ENCODE data around the gene MGST2.

MGST2 gene

GRCh38 chr4:139643042-139643895 lies 22.4 kb upstream of the MGST2 start:
- no peak for DNase-seq (ENCODE audit: low read depth)

- no peak for DNase-seq (ENCODE audit: low read depth)
Measured at GRCh38 chr4:139645458-139645857, 20.2 kb upstream of the MGST2 start.

GRCh38 chr4:139647184-139647583 lies 18.4 kb upstream of the MGST2 start:
- DNase-seq (ENCODE audit: low read depth): no peak

GRCh38 chr4:139647952-139648351 lies 17.7 kb upstream of the MGST2 start:
- DNase-seq (ENCODE audit: low read depth): no peak

GRCh38 chr4:139651282-139652194 lies 14.1 kb upstream of the MGST2 start:
- peak; percentile 84 for DNase-seq (ENCODE audit: low read depth)

GRCh38 chr4:139654516-139654915 lies 11.1 kb upstream of the MGST2 start:
- no peak for DNase-seq (ENCODE audit: low read depth)

- DNase-seq (ENCODE audit: low read depth): no peak
Measured at GRCh38 chr4:139655116-139655515, 10.5 kb upstream of the MGST2 start.

GRCh38 chr4:139656614-139657486 lies 8.8 kb upstream of the MGST2 start:
- DNase-seq (ENCODE audit: low read depth): peak; percentile 59

- no peak for DNase-seq (ENCODE audit: low read depth)
Measured at GRCh38 chr4:139658185-139658584, 7.4 kb upstream of the MGST2 start.

GRCh38 chr4:139658586-139659382 lies 6.8 kb upstream of the MGST2 start:
- DNase-seq (ENCODE audit: low read depth): no peak

- DNase-seq (ENCODE audit: low read depth): no peak
Measured at GRCh38 chr4:139659735-139660424, 5.7 kb upstream of the MGST2 start.

GRCh38 chr4:139660568-139661043 lies 5.0 kb upstream of the MGST2 start:
- DNase-seq (ENCODE audit: low read depth): no peak

- DNase-seq (ENCODE audit: low read depth): no peak
Measured at GRCh38 chr4:139663561-139664138, 2.0 kb upstream of the MGST2 start.

- DNase-seq (ENCODE audit: low read depth): no peak
Measured at GRCh38 chr4:139664442-139664841, 1.2 kb upstream of the MGST2 start.

GRCh38 chr4:139665079-139665689 lies 435 bp upstream of the MGST2 start:
- DNase-seq (ENCODE audit: low read depth): no peak

- DNase-seq (ENCODE audit: low read depth): no peak
Measured at GRCh38 chr4:139666735-139667281, 1.2 kb downstream of the MGST2 start.

- no peak for DNase-seq (ENCODE audit: low read depth)
Measured at GRCh38 chr4:139668036-139668435, 2.4 kb downstream of the MGST2 start.

- no peak for DNase-seq (ENCODE audit: low read depth)
Measured at GRCh38 chr4:139668658-139669201, 3.1 kb downstream of the MGST2 start.

GRCh38 chr4:139669335-139669734 lies 3.7 kb downstream of the MGST2 start:
- no peak for DNase-seq (ENCODE audit: low read depth)

All from fibroblast of the conjunctiva (primary cell).